ENCODE results near the gene HAUS7.

HAUS7 gene

DNA sequence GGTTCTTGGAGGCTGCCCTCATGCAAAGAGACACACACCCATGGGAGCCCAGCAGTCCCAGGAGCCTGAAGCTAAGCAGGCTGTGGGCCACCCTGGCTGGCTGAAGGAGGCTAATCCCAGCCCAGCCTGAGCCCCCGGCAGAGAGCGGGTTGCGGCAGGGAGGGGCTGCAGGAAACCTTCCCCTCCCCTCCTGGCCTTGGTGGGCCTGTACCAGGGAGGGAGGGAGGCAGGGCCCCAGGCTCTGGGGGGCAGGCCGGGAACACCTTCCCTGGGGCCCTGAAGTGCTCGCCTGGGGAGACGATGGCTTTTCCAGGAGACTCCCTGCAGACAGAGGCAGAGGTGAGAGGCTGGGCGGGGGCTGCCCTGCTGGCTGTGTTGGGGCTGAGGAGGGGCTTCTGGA is 28.1 kb upstream of the HAUS7 start:
- no peak for DNase-seq

DNA sequence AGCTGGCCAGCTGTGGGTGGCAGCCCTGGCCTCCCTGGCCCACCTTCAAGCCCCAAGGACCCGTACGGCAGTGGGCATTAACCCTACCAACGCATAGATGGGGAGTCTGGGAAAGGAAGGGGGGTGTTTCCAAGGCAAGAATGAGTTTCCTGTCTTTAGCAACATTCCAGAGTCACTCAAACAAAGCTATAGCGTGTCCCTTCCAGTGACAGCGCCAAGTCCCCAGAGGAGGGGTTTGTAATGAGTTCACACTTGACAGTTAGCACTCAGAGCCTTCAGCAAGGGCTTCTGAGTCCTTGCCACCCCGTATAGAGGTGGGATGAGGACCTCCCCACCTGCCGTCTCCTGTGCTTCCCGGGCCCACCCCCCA is 26.2 kb upstream of the HAUS7 start:
- DNase-seq, result no peak

DNA sequence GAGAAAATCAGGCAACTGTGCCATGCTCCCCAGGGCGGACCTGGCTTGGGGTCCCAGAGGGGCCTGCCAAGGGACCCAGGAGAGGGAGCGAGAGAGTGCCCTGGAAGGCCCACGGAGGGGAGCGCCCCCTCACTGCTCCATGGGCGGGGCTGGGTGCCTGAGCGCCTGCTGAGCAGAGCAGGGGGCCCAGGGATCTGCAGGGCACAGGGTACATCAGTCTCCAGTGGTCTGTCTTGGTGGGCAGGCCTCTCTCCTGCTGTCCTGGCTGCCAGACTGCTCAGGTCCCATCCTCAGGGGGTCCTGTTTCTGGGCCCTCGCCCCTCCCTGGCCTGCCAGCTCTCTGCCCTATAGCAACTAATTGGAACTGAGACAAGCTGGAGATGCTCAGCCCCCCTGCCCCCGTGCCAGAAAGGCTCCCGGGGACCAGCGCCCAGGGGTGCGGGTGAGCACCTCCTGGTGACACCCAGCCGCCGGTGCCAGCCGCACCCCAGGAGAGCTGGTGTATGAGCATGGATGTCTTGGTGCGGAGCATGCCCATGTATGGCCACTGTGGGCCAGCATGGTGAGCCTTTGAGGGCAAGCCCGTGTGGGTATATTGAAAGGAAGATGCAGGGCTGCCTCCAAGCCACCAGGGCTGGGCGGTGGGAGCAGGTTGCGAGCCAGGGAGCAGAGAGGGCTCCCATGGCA is 25.7 kb upstream of the HAUS7 start:
- DNase-seq, result no peak

DNA sequence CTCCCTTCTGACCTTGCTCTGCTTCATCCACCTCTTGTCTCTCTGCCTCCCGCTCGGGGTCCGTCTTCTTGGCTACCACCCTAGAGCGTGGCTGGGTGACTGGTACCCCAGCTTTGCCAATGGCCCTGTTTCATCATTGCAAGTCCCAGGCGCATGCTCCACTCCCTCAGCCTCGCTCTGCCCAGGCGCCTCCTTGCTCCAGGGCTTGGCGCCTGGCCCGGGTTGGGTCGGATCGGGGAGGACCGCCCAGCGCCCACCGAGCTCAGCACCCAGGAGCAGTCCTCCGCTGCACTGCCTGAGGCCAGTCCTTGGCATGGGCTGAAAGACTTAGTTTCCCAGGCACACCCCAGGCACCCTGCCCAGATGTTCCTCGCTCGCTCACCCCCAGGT is 25.0 kb upstream of the HAUS7 start:
- DNase-seq, result no peak

DNA sequence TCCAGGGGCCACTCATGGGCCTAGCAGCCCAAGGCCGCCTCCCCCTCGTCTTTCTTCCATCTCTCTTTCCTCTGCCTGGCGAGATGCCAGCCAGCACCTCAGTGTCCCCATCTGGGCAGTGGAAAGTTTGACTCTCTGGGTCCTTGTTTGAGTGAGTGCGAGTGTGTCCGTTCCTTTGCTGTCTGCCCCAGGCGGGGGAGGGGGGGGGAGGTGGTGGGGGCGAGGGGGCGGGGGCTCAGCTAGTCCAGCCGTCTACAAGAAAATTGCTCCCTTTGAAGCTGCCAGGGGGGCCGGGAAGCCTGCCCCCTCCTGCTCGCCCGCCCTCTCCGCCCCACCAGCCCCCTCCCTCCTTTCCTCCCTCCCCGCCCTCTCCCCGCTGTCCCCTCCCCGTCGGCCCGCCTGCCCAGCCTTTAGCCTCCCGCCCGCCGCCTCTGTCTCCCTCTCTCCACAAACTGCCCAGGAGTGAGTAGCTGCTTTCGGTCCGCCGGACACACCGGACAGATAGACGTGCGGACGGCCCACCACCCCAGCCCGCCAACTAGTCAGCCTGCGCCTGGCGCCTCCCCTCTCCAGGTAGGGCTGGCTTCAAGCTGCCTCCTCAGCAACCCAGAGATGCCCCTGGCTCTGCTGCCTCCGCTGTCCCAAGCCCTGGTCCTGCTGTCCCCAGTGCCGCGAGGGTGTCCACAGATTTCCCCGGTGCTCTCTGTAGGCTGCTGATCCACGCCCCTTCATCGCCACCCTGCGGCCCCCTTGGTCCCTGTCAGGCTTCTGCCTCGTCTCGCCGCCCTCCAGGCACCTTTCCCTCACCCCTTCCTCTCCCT is 24.4 kb upstream of the HAUS7 start, which contains the start of gene BGN:
BGN (plus strand) TSS at position 440 of the 821 bp plus-strand sequence. CDS start 9,652 bp downstream, outside the sequence.
- peak; percentile 7 for DNase-seq

DNA sequence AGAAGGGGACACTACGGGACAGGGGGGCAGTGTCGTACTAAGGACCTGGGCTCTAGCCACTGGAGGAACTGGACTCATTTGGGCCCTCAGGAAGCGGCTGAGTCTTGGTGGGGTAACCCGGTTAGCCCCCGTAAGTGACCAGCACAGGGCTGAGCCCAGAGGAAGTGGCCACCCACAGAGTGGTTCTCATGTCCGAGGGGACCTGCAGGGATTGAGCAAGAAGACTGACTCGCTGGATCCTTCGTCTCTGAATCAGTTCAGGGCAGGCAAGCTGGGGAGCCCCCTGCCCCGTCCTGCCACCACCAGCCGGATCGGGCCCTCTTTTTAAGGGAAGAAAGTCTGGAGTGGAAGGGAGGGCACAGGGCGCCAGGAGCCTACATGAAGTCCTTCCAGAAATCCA is 23.7 kb upstream of the HAUS7 start:
- no peak for DNase-seq

DNA sequence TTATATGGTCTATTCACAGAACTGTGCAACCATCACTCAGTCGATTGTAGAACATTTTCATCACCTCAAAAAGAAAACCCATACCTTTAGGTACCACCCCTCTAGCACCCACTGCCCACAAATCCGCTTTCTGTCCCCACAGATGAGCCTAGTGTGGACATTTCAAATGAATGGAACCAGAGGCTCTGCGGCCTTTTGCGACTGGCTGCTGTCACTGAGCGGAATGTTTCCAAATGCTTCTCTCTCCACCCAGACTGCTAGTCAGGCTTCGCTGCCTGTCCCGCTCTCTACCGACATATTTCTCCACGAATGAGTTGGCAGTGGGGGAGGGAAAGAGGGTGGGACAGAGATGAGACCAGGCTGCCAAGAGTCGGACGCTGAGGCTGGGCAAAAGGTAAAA is 22.7 kb upstream of the HAUS7 start:
- no peak for DNase-seq

DNA sequence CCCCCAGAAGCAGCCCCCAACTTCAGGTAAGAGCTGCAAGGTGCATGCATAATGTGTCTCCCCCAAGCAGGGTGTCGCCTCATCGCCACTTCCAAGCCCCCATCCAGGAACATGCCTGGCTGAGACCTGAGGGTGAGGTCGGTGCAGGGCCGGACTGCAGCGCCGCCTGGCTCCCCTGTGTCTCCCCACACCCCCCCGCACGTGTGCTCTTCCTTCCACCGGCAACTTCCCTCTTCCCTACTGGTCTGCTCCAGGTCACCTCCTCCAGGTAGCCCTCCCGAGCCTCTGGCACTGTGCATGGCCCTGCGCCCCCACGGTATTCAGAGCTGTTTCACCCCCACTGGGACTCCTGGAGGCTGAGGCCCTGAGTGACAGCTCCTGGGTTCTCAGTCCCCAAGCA is 22.2 kb upstream of the HAUS7 start:
- DNase-seq, result no peak

DNA sequence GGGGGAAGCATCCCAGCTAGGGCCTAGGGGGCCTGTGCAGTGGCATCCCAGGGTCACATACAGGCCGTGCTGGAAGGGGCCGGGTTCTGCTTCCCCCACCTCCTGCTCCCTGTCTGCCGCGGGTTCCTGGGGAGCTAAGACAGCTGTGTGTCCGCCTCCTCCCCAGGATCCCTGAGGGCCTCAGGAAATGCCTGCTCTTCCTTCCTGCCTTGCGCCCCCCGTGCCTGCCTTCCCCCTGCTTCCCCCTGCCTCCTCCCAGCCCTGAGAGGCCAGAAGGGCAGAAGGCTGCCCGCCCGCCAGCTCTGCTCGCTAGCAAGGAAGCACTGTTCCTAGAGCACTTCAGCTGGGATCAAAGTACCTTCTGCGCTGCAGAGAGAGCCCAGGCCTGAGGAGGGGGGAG is 21.5 kb upstream of the HAUS7 start:
- no peak for DNase-seq

DNA sequence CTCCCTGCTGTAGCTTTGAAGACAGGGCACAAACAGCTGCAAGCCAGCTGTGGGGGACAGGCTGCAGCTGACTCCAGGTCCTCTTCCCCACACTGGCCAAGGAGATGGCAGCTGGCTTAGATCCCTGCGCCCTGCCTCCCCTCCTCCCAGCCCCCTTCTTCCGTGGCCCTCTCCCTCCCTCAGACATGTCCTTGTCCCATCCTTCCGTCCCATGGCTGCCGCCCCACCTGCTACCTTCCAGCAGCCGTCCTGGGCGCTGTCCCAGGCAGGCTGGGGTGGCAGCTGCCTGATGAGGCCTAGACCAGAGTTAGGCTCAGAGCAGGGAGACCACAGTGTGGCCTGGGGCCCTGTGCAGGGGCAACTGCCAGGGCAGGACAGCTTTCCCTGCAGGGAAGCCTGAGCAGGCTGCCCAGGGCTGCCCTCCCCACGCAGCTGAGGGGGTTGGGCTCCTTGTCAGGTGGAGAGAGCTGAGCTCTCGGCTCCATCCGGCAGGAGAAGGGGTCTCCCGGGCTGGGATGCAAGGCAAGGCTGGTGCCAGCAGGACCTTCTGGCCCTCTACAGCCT is 21.1 kb upstream of the HAUS7 start:
- DNase-seq, result no peak

DNA sequence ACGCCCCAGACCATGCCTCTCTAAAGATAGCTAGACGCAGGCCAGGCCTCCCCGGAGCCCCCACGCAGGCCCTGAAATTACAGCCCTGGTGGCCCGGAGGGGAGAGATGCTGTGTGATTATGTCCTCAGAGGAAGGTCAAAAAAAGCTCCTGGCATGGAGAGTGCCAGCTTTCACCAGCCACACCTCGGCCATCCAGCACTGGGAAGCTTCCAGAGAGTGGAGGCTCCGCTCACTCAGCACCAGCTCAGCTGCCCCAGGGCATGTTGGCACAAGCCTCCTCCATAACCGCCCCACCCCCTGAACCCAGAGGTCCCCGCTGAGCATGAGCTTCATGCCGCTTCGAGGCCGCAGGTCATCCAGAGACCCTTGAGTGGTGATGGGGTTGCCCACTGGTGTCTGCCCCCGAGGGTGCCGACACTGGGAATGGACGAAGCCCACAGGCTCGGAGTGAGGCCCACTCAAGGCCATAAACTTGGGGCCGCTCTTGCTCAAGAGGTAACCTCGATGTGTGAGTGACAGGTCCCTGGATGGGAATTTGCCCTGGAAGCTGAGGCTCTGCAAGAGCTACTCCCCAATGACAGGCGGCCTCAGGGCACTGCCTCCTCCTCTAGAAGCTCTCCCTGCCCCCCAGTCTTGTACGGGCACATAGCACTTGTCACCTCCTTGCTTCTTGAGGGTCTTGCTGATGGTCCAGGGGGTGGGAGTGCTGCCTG is 20.0 kb upstream of the HAUS7 start:
- no peak for DNase-seq

DNA sequence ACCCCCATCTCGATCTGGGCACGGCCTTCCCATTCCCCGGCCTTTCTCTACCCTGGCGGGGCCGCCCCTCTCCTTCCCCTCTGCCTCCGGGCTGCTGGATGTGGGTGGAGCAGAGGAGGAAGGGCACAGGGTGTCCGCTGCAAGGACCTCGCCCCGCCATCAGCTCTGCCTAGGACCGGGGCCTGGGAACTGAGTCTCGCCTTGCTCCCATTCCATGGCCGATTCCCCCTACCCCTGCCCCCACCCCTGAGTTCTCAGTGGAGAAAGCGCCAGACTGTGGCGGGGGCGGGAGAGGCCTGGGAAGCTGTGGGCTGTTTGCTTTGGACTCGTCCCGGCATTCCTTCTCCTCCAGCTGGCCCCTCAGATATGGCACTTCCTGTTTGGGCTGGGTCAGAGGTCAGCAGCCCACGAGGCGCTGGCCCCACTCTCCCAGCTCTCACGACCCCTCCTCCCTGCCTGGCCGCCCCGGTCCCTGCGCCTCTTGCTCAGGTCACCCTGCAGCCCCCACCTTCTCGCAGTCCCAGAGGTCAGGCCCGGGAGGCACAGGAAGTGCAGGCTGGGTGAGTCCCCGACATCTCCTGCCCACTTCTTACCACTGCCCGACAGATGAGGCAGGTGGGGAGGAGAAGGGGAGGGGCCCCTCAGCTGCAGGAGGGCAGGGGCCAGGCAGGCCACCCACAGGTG is 18.0 kb upstream of the HAUS7 start:
- DNase-seq, result no peak

DNA sequence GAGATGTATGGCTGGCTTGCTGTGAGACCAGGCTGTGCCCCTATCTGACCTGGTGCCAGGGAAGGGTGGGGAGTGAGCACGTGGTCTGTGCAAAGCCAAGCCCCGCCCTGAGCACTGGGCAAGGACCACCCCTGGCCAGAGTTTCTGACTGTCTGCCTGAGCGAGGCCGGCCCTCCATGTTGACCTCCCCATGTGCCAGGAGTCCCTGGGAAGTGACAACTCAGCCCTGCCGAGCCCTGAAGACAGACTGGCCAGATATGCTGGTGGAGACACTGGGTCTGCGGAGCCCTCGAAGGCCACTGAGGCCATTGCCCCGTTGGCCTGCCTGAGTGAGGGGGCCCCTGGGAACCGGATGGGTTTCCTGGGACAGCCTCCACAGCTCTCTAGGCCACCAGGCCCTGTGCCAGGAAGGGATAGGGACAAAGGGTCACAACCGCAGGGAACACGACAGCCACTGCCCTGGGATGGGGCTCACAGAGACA is 17.3 kb upstream of the HAUS7 start:
- no peak for DNase-seq

DNA sequence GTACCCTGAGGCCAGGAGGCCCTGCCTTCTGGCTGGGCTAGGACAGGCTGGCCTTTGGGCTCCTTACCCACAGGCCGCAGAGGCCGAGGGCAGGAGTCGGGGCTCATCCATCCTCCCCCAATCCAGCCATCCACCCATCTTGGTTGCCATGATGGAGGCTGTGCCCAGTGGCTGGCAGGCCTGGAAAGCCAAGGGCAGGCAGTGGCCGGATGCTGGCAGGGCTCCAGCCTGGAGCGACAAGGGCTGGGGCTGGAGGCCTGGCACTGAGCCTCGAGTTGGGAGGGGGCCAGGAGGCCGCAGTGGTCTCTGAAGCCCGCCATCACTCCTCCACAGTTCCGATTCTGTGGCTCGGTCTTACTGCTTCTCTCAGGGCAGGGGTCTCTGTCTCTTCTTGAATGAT is 15.8 kb upstream of the HAUS7 start:
- DNase-seq, result no peak

DNA sequence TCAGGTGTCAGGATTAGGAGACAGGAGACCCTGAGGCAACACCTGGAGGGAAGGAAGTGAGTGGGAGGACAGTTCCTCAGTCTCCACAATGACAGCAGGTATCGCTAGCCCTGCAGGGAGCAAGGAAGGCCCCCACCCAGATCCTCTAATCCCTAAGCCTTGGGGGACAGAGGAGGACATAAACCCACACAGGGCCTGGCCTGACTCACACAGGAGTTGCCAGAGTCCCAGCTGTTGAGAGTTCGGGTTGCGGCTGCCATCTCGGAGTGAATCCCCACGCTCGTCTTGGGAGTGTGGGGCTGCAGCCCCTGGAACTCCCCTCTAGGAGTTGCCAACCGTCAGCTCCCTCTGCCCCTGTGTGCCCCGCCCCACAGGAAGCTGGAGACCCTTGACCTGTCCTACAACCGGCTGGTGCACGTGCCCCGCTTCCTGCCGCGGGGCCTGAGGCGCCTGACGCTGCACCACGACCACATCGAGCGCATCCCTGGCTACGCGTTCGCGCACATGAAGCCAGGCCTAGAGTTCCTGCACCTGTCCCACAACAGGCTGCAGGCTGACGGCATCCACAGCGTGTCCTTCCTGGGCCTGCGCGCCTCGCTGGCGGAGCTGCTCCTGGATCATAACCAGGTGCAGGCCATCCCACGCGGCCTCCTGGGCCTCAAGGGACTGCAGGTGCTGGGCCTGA is 15.2 kb upstream of the HAUS7 start:
- DNase-seq, result no peak

DNA sequence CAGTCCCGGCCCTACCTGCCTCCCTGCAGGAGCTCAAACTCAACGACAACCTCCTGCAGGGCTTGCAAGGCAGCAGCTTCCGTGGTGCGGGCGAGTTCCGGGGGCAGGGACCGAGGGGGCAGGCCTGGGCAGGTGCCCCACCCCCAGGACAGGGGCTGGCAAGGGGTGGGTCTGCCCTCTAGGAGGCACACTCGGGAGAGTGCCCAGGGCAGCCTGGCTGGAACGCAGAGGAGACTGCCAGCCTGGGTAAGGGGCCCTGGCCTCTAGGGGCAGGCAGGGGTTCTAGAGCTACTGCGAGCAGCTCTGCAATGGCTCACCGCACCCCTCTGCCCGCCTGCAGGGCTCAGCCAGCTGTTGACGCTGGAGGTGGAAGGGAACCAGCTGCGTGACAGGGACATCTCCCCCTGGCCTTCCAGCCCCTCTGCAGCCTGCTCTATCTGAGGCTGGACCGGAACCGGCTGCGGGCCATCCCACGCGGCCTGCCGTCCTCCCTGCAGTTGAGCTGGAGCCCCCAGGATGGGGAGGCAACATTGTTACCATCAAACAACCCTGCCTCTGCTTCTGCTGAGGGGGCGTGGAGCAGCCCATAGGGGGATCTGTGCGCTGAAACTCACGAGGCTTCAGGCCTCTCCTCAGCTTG is 12.1 kb upstream of the HAUS7 start:
- no peak for DNase-seq

DNA sequence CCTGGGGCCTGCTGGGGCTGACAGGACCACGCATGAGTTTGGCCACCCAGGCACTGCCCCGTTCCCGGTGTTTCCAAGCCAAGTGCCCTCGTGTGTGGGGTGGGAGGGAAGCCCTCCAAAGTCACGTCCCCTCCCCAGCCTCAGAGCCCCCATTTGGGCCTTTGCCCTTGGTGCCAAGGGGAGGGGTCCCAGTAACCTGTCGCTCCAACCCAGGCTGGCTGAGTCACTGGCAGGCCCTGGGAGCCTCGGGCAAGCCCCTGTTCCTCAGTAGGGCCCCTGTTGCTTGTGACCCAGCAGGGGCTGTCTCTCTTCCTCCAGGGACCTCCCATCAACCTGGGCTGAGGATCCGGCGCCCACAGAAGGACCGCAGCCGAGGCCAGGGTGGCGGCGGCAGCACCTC is 10.7 kb upstream of the HAUS7 start:
- no peak for DNase-seq

DNA sequence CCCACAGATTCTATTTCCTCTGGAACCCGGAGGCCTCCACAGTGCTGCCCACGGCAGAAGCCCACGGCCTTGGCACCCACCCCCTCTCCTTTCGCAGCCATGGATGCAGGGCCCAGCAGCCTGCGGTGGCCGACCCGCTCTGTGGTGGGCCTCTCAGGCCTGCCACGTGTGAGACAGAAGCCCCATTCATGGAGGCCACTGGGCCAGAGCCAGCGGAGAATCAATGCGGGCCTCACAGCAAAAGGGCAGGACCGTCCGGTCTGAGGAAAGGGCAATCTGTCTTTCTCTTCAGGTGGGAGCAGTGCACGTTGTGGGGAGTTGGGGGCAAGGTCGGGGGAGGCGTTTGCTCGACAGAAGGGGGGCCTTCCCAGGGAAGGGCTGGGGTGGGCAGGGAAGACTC is 8.4 kb upstream of the HAUS7 start:
- no peak for DNase-seq

DNA sequence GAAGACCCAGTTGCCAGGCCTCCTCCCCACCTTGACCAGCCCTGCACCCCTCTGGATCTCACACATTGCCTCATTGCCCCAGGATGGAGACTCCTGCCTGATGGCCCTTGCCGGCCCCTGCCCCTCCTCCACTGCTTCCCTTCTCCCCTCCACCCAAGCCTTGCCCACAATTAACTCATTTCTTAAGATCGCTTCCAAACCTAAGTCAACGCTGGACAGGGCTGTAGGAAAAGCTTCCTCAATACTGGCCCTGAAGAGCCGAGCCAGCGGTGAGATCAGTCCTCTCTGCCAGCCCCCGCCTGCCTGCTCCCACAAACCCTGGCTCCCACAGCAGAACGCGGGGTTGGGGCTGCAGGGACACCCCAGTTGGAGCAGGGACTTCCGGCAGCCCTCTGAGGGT is 7.5 kb upstream of the HAUS7 start:
- no peak for DNase-seq

DNA sequence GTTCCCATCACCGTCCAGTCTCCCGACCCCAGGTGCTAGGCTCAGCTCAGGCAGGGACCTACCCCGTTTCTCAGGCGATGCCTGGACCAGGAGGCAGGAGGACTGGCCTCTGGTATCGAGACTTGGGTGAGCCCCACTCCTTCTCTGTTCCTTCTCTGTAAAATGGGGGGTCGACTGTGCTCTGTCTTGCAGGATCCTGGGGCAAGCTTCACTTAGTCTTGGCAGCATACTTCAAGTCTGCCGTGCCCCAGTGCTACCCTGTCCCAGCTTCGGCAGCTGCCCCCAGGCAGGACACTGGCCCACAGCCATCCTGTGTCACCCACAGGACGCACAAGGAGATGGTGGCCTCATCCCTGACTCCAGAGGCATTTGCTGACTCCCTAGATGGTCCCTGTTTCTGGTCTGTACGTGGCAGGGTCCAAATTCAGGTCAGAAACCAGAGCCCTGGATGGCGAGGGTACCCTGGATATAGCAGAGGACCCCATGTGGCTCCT is 7.0 kb upstream of the HAUS7 start:
- no peak for DNase-seq

DNA sequence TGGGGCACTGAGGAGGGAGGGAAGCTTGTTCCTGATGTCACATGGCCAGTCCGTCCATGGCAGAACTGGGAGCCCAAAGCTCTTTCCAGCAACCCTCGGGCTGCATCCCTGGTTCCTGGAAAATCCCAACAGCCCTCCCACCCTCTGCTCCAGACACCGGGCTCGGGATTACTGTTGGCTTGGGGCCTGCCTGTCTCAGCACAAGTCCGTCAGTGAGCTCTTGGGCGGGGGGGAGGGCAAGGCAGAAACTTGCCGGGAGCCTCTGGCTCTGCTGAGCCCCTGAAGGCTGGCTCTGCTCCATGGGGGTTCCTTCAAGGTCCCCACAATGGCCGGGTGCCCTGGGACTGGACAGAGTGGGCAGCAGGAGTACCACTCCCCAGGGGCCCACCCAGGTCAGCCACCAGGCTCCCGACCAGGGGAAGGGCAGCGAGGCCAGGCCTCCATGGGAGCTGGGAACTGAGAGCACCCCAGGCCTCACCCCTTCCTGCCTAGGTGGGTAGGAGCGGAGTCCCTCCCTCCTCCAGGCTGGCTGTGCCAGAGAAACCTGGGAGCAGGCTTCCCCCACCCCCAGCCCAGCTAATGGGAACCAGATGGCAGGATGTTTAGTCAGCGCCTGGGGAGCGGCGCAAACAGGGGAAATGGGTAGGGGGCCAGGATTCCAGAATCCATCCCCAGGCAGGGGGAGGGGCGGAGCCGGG is 6.4 kb upstream of the HAUS7 start:
- DNase-seq, result no peak

Data from CD4-positive, alpha-beta T cell treated with Interleukin-12 subunit alpha and Interleukin-12 subunit beta, for 1 hour (primary cell).